ENCODE data around the gene TRMT1L. TPM values are rescaled to one million over a fixed set of nuclear protein-coding genes. Genes with fewer than 3 reads are reported as not detected.

Gene TRMT1L
- total RNA-seq, 4 donors from 2014 or later: 9.9 to 18.2 (median 11.9) TPM

DNA sequence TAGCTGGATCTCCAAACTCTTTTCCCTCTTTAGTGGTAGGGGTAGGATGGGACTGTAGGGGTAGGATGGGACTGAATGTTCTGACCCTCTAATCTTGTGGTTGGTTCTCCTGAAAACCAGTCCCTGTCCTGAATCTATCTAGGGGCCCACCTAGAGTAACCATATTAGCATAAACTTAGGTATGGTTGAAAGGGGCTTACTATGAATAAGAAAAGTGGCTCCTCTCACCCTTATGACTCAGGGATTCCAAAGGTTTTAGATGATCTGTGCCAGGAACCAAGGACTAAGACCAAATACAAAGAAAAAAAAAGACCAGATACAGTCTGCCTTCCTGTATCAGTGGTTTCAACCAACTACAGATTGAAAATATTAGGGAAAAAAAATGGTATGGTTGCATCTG, 82.4 kb downstream of the TRMT1L start:
- intact Hi-C loops (cut with DNase I; ENCODE audit: low total_unique reads): no loop called here
- no peak overlapping the region for H3K4me3 ChIP-seq (ENCODE audit: low read depth, poor library complexity, severe bottlenecking)
- TF ChIP-seq, protein P1, sequence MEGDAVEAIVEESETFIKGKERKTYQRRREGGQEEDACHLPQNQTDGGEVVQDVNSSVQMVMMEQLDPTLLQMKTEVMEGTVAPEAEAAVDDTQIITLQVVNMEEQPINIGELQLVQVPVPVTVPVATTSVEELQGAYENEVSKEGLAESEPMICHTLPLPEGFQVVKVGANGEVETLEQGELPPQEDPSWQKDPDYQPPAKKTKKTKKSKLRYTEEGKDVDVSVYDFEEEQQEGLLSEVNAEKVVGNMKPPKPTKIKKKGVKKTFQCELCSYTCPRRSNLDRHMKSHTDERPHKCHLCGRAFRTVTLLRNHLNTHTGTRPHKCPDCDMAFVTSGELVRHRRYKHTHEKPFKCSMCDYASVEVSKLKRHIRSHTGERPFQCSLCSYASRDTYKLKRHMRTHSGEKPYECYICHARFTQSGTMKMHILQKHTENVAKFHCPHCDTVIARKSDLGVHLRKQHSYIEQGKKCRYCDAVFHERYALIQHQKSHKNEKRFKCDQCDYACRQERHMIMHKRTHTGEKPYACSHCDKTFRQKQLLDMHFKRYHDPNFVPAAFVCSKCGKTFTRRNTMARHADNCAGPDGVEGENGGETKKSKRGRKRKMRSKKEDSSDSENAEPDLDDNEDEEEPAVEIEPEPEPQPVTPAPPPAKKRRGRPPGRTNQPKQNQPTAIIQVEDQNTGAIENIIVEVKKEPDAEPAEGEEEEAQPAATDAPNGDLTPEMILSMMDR (IDR thresholded peaks at IDR 0.05): no peak
- no peak for TF ChIP-seq POLR2A (IDR thresholded peaks at IDR 0.05)
- DNase-seq (ENCODE audit: low spot score in 2 of 2): no peak

- 98 to 100% methylated on average over 2 of the region's 2 CpGs for WGBS, 2 donors
- H3K4me3 ChIP-seq (ENCODE audit: low read depth, poor library complexity, severe bottlenecking): no peak overlapping the region
- intact Hi-C loops (cut with DNase I; ENCODE audit: low total_unique reads): no loop called here
- no peak for DNase-seq (ENCODE audit: low spot score in 2 of 2)
- TF ChIP-seq, protein P1 (IDR thresholded peaks at IDR 0.05): no peak
- TF ChIP-seq POLR2A (IDR thresholded peaks at IDR 0.05): no peak
Measured at GRCh38 chr1:185073725-185074124, 83.0 kb downstream of the TRMT1L start.

DNA sequence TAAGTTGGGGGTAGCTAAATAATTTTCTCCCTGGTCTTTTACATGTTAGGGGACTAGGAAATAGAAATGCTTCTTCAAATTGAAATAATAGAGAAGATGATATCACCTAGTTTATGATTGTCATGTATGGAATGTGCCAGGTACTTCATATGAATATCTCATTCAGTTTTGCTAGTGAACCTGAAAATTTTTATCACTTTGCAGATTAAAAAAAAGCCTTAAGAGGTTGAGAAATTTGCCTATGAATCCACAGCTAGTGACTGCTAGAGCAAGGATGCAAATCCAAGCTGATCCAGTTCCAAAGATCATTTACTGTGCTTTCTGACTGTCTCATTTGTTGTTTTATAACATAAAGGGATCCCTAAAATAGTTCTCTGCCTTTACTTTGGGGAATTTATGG, 86.7 kb downstream of the TRMT1L start:
- TF ChIP-seq, protein P1 (IDR thresholded peaks at IDR 0.05): no peak
- TF ChIP-seq POLR2A (IDR thresholded peaks at IDR 0.05): no peak
- intact Hi-C loops (cut with DNase I; ENCODE audit: low total_unique reads): no loop called here
- no peak overlapping the region for H3K4me3 ChIP-seq (ENCODE audit: low read depth, poor library complexity, severe bottlenecking)
- no peak for DNase-seq (ENCODE audit: low spot score in 2 of 2)

DNA sequence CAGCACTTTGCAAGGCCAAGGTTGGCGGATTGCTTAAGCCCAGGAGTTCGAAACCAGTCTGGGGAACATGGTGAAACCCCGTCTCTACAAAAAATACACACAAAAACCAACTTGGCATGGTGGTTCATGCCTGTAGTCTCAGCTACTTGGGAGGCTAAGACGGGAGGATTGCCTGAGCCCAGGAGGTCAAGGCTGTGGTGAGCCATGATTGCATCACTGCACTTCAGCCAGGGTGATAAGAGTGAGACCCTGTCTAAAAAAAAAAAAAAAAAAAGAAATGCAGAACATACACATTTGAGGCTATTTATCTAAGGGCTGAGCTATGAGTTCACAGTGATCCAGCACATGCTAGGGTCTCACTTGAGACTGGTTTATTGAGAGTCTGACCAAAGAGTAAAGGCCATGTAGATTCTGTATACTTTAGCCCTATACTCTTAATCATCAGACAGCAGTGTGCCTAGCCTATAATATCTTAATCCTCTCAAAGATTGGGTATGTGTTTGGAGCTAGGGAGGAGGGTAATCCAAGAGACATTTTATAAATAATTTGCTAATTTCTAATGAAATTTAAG, 87.5 kb downstream of the TRMT1L start:
- intact Hi-C loops (cut with DNase I; ENCODE audit: low total_unique reads): no loop called here
- DNase-seq (ENCODE audit: low spot score in 2 of 2): no peak
- no peak overlapping the region for H3K4me3 ChIP-seq (ENCODE audit: low read depth, poor library complexity, severe bottlenecking)
- TF ChIP-seq, protein P1 (IDR thresholded peaks at IDR 0.05): no peak
- no peak for TF ChIP-seq POLR2A (IDR thresholded peaks at IDR 0.05)
- 94 to 96% methylated on average over 4 of the region's 4 CpGs for WGBS, 2 donors

DNA sequence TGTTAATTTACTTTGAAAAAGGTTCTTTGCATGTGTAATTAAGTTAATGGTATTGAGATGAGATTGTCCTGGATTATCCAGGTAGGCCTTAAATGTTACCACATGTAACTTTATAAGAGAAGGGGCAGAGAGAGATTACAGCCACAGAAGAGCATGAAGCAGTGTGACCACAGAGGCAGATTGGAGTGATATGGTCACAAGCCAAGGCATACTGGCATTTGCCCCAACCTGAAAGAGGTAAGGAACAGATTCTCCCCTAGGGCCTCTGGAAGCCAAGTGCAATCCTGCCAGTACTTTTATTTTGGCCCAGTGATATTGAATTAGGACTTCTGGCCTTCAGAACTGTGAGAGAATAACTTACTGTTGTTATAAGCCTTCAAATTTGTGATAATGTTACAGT, 88.4 kb downstream of the TRMT1L start:
- intact Hi-C loops (cut with DNase I; ENCODE audit: low total_unique reads): no loop called here
- no peak for TF ChIP-seq POLR2A (IDR thresholded peaks at IDR 0.05)
- TF ChIP-seq, protein P1 (IDR thresholded peaks at IDR 0.05): no peak
- no peak for DNase-seq (ENCODE audit: low spot score in 2 of 2)
- H3K4me3 ChIP-seq (ENCODE audit: low read depth, poor library complexity, severe bottlenecking): no peak overlapping the region

Other genes with a start within 250 kb of the TRMT1L start
- 10 to 100 TPM in 3 of 4 donors, 1 to 10 TPM in 1; 8.2 to 27.9 (median 13.6) TPM for gene NIBAN1, start 182.4 kb downstream of the TRMT1L start, total RNA-seq
- 10 to 100 TPM in 3 of 4 donors, 1 to 10 TPM in 1; 9.2 to 23.4 (median 15.0) TPM for gene RNF2, start 111.4 kb downstream of the TRMT1L start, total RNA-seq
- gene SWT1, start 214 bp upstream of the TRMT1L start, total RNA-seq: 1 to 10 TPM; 3.9 to 6.3 (median 4.5) TPM
- gene IVNS1ABP, start 160.3 kb upstream of the TRMT1L start, total RNA-seq: 100 to 1,000 TPM in 2 of 4 donors, 10 to 100 TPM in 2; 68.8 to 124 (median 97.7) TPM